Loucy (cell line): ENCODE data around the gene PHACTR1.

Experiments used
- H2AFZ ChIP-seq: fragments of 200-600 bp; sonication (generic); 2 replicates; pipeline ENCODE4 v1.6.0; 2016; ENCODE audit warnings: antibody characterized with exemption, mild to moderate bottlenecking, low read length, moderate library complexity
- H3F3A ChIP-seq: fragments of 200-600 bp; 2 replicates; pipeline ENCODE4 v1.6.0; 2016; ENCODE audit warnings: antibody characterized with exemption, low read depth, mild to moderate bottlenecking
- H3K27me3 ChIP-seq: fragments of 200-600 bp; sonication (generic); 2 replicates; pipeline ENCODE4 v1.6.1; 2014; ENCODE audit warnings: low read length, mild to moderate bottlenecking; ENCODE audit not compliant: insufficient read depth, poor library complexity, severe bottlenecking
- H3K36me3 ChIP-seq: fragments of 200-600 bp; sonication (generic); 2 replicates; pipeline ENCODE4 v1.6.1; 2016; ENCODE audit warnings: low read length; ENCODE audit not compliant: insufficient read depth
- H3K4me1 ChIP-seq: fragments of 200-600 bp; sonication (generic); 2 replicates; pipeline ENCODE4 v1.5.1; 2014; ENCODE audit warnings: low read length, mild to moderate bottlenecking; ENCODE audit not compliant: insufficient read depth, poor library complexity, severe bottlenecking
- H3K4me2 ChIP-seq: fragments of 200-600 bp; sonication (generic); 2 replicates; pipeline ENCODE4 v1.6.0; 2014; ENCODE audit warnings: antibody characterized with exemption, low read length, low read depth, mild to moderate bottlenecking; ENCODE audit not compliant: poor library complexity, severe bottlenecking
- H3K4me3 ChIP-seq: fragments of 200-600 bp; sonication (generic); 2 replicates; pipeline ENCODE4 v1.5.1; 2014; ENCODE audit warnings: low read length, mild to moderate bottlenecking, mixed read lengths; ENCODE audit not compliant: poor library complexity, severe bottlenecking
- H3K79me2 ChIP-seq: fragments of 200-600 bp; sonication (generic); 2 replicates; pipeline ENCODE4 v1.6.1; 2014; ENCODE audit warnings: low read length; ENCODE audit not compliant: insufficient read depth
- H3K9ac ChIP-seq: fragments of 200-600 bp; sonication (generic); 2 replicates; pipeline ENCODE4 v1.6.0; 2014; ENCODE audit warnings: mild to moderate bottlenecking, low read depth, low read length, moderate library complexity; ENCODE audit not compliant: poor library complexity, severe bottlenecking
- H3K9me2 ChIP-seq: fragments of 200-600 bp; sonication (generic); replicated peaks from 2 replicates; pipeline ENCODE4 v1.6.1; 2016; ENCODE audit warnings: low read depth, low read length, mixed read lengths
- H3K9me3 ChIP-seq: fragments of 200-600 bp; sonication (generic); 2 replicates; pipeline ENCODE4 v1.6.1; 2014; ENCODE audit warnings: mild to moderate bottlenecking, antibody characterized with exemption, low read length, low read depth; ENCODE audit not compliant: insufficient read depth
- H4K20me1 ChIP-seq: fragments of 200-600 bp; sonication (generic); 2 replicates; pipeline ENCODE4 v1.6.0; 2014; ENCODE audit warnings: antibody characterized with exemption, low read length, mild to moderate bottlenecking; ENCODE audit not compliant: insufficient read depth, poor library complexity, severe bottlenecking
- CTCF ChIP-seq: fragments of 200-600 bp; sonication (generic); conservative IDR thresholded peaks from 2 replicates; pipeline ENCODE4 v1.5.1; 2014; ENCODE audit warnings: mild to moderate bottlenecking, antibody characterized with exemption, low read length
- EZH2phosphoT487 ChIP-seq: fragments of 200-600 bp; IDR thresholded peaks from 2 replicates; pipeline ENCODE4 v1.6.1; 2018; ENCODE audit warnings: antibody characterized with exemption, mild to moderate bottlenecking, moderate library complexity, borderline replicate concordance

Gene PHACTR1

GRCh38 chr6:13049666-13050254 lies 333.2 kb downstream of the PHACTR1 start:
- Histone ChIP-seq H3K27me3 (no peaks in the 10 kb centered on the region), H3K4me1 (peaks cover 11% of the 10 kb centered on the region), H3K9ac (no peak overlapping the region), H2AFZ (no peak overlapping the region), H3K9me2 (no peaks in the 10 kb centered on the region), H4K20me1 (no peaks in the 10 kb centered on the region), H3K9me3 (no peaks in the 10 kb centered on the region), H3F3A (no peaks in the 10 kb centered on the region), H3K4me2 (no peak overlapping the region), H3K4me3 (no peak overlapping the region), H3K79me2 (no peaks in the 10 kb centered on the region), H3K36me3 (no peaks in the 10 kb centered on the region)
- no peak for TF ChIP-seq EZH2phosphoT487
- TF ChIP-seq CTCF: 0 out of 2 replicates have a peak, but pooled peaks have one; percentile 20

GRCh38 chr6:13053006-13053461 lies 336.5 kb downstream of the PHACTR1 start:
- no peak overlapping the region for H3K4me2 ChIP-seq
- H3F3A ChIP-seq: no peaks in the 10 kb centered on the region
- peaks cover 11% of the 10 kb centered on the region for H3K4me1 ChIP-seq
- TF ChIP-seq CTCF: no peak
- no peak for TF ChIP-seq EZH2phosphoT487
- H4K20me1 ChIP-seq: no peaks in the 10 kb centered on the region
- no peaks in the 10 kb centered on the region for H3K36me3 ChIP-seq
- no peaks in the 10 kb centered on the region for H3K27me3 ChIP-seq
- no peaks in the 10 kb centered on the region for H3K9me2 ChIP-seq
- no peak overlapping the region for H3K9ac ChIP-seq
- no peak overlapping the region for H2AFZ ChIP-seq
- H3K79me2 ChIP-seq: no peaks in the 10 kb centered on the region
- no peaks in the 10 kb centered on the region for H3K9me3 ChIP-seq
- H3K4me3 ChIP-seq: no peak overlapping the region

- no peak overlapping the region for H3K4me3 ChIP-seq
- no peak overlapping the region for H3K9ac ChIP-seq
- no peaks in the 10 kb centered on the region for H4K20me1 ChIP-seq
- no peak overlapping the region for H3K4me2 ChIP-seq
- TF ChIP-seq CTCF (no peak), EZH2phosphoT487 (no peak)
- no peaks in the 10 kb centered on the region for H3K9me3 ChIP-seq
- H3K9me2 ChIP-seq: no peaks in the 10 kb centered on the region
- H3F3A ChIP-seq: no peaks in the 10 kb centered on the region
- H2AFZ ChIP-seq: no peak overlapping the region
- no peaks in the 10 kb centered on the region for H3K36me3 ChIP-seq
- H3K27me3 ChIP-seq: no peaks in the 10 kb centered on the region
- no peaks in the 10 kb centered on the region for H3K79me2 ChIP-seq
- no peaks in the 10 kb centered on the region for H3K4me1 ChIP-seq
Observed at GRCh38 chr6:13058051-13058450, 341.5 kb downstream of the PHACTR1 start.
